Measurements from ENCODE around the gene RNF114. TPM values are rescaled to one million over a fixed set of nuclear protein-coding genes. Genes with fewer than 3 reads are reported as not detected.
A peak's percentile ranks its signal among the peaks of the same experiment; 100 is the strongest.
"Not testable (repeated sequence)": the region's sequence is repeated elsewhere in the genome, so short reads cannot be mapped to it uniquely, and the experiment has no call there.

Gene RNF114
- total RNA-seq, 1 experiment from 2014 or later = 133 TPM

- DNase-seq (ENCODE audit: low spot score) = peak; percentile 84
Measured at GRCh38 chr20:49928411-49929141, 7.6 kb upstream of the RNF114 start.

- DNase-seq (ENCODE audit: low spot score) = no peak
Measured at GRCh38 chr20:49929142-49929494, 7.1 kb upstream of the RNF114 start.

- no peak for DNase-seq (ENCODE audit: low spot score)
Measured at GRCh38 chr20:49935746-49936152, 448 bp upstream of the RNF114 start.

GRCh38 chr20:49937027-49937929 is 1.1 kb downstream of the RNF114 start:
- DNase-seq (ENCODE audit: low spot score) = no peak

- DNase-seq (ENCODE audit: low spot score) = no peak
Measured at GRCh38 chr20:49938173-49939163, 2.3 kb downstream of the RNF114 start.

GRCh38 chr20:49941456-49941855 is 5.3 kb downstream of the RNF114 start:
- no peak for DNase-seq (ENCODE audit: low spot score)

- DNase-seq (ENCODE audit: low spot score) = no peak
Measured at GRCh38 chr20:49942303-49942702, 6.1 kb downstream of the RNF114 start.

GRCh38 chr20:49942942-49943341 is 6.7 kb downstream of the RNF114 start:
- no peak for DNase-seq (ENCODE audit: low spot score)

- no peak for DNase-seq (ENCODE audit: low spot score)
Measured at GRCh38 chr20:49945306-49945700, 9.1 kb downstream of the RNF114 start.

- DNase-seq (ENCODE audit: low spot score) = no peak
Measured at GRCh38 chr20:49945701-49946477, 9.7 kb downstream of the RNF114 start.

- no peak for DNase-seq (ENCODE audit: low spot score)
Measured at GRCh38 chr20:49948178-49948577, 12.0 kb downstream of the RNF114 start.

GRCh38 chr20:49948809-49949507 is 12.8 kb downstream of the RNF114 start:
- DNase-seq (ENCODE audit: low spot score) = peak; percentile 89

- DNase-seq (ENCODE audit: low spot score) = peak; percentile 72
Measured at GRCh38 chr20:49951151-49951550, 15.0 kb downstream of the RNF114 start.

- no peak for DNase-seq (ENCODE audit: low spot score)
Measured at GRCh38 chr20:49955167-49955566, 19.0 kb downstream of the RNF114 start.

- DNase-seq (ENCODE audit: low spot score) = not testable (repeated sequence)
Measured at GRCh38 chr20:49955830-49956396, 19.7 kb downstream of the RNF114 start.

- DNase-seq (ENCODE audit: low spot score) = no peak
Measured at GRCh38 chr20:49956689-49957088, 20.5 kb downstream of the RNF114 start.

- DNase-seq (ENCODE audit: low spot score) = not testable (repeated sequence)
Measured at GRCh38 chr20:49957089-49957938, 21.1 kb downstream of the RNF114 start.

GRCh38 chr20:49961413-49961812 is 25.2 kb downstream of the RNF114 start:
- DNase-seq (ENCODE audit: low spot score) = no peak
